HEK293 (cell line): ENCODE measurements around the gene RNF44.

Source experiments
- CTCF ChIA-PET: fragments of 350-600 bp; formaldehyde crosslinking; extraction: SDS; loops from one replicate; lab custom pipeline; 2021; ENCODE audit warnings: antibody characterized with exemption; lab: Yijun Ruan, JAX
- POLR2A ChIA-PET: fragments of 300-600 bp; formaldehyde crosslinking; extraction: SDS; loops from one replicate; lab custom pipeline; 2020; ENCODE audit warnings: antibody characterized with exemption, inconsistent platforms; lab: Yijun Ruan, JAX
- H3K27ac ChIP-seq: fragments of 200-500 bp; sonication (Bioruptor generic); 2 replicates; pipeline ENCODE4 v1.5.1; 2014; ENCODE audit warnings: low read depth, low read length, control low read depth, inconsistent platforms; ENCODE audit errors: extremely low read depth
- H3K36me3 ChIP-seq, 2 experiments: fragments of 200-500 bp in 1 of 2; sonication (Bioruptor generic) in 1 of 2; 1 replicate in 1 of 2; 2 replicates in 1 of 2; pipeline ENCODE4 v1.5.1; 2014 to 2017; ENCODE audit warnings: inconsistent platforms in 2 of 2, low read length in 2 of 2; ENCODE audit not compliant: control insufficient read depth in 2 of 2, insufficient read depth in 1 of 2
- H3K4me1 ChIP-seq: fragments of 200-500 bp; sonication (Bioruptor generic); 2 replicates; pipeline ENCODE4 v1.5.1; 2014; ENCODE audit warnings: mild to moderate bottlenecking, low read length, inconsistent platforms; ENCODE audit not compliant: control insufficient read depth, insufficient read depth
- H3K4me3 ChIP-seq: 2 replicates; pipeline ENCODE4 v1.5.1; 2011; ENCODE audit warnings: low read depth, mild to moderate bottlenecking, control low read depth, low read length, moderate library complexity
- H3K9me3 ChIP-seq: fragments of 200-500 bp; sonication (Bioruptor generic); 2 replicates; pipeline ENCODE4 v1.5.1; 2014; ENCODE audit warnings: low read depth, low read length, inconsistent platforms; ENCODE audit not compliant: control insufficient read depth, insufficient read depth
- CTCF ChIP-seq: fragments of 450-650 bp; formaldehyde crosslinking; IDR thresholded peaks from 2 replicates; pipeline ENCODE4 v1.5.1; 2016; ENCODE audit warnings: missing biosample characterization, missing genetic modification characterization
- GLIS1 ChIP-seq: fragments of 450-650 bp; formaldehyde crosslinking; IDR thresholded peaks from 2 replicates; pipeline ENCODE4 v1.5.1; 2016; ENCODE audit warnings: missing biosample characterization, missing genetic modification characterization
- MZF1 ChIP-seq: fragments of 450-650 bp; formaldehyde crosslinking; IDR thresholded peaks from 2 replicates; pipeline ENCODE4 v1.5.1; 2017; ENCODE audit warnings: missing biosample characterization, missing genetic modification characterization, borderline replicate concordance
- PATZ1 ChIP-seq: fragments of 450-650 bp; formaldehyde crosslinking; IDR thresholded peaks from 2 replicates; pipeline ENCODE4 v1.5.1; 2016; ENCODE audit warnings: missing biosample characterization, missing genetic modification characterization
- ZNF473 ChIP-seq: fragments of 450-650 bp; formaldehyde crosslinking; IDR thresholded peaks from 2 replicates; pipeline ENCODE4 v1.5.1; 2017; ENCODE audit warnings: missing biosample characterization, missing genetic modification characterization
- ZNF596 ChIP-seq: fragments of 450-650 bp; IDR thresholded peaks from 2 replicates; pipeline ENCODE4 v1.5.0; 2018; ENCODE audit warnings: missing biosample characterization, mild to moderate bottlenecking, missing genetic modification characterization, moderate library complexity
- ZNF600 ChIP-seq: fragments of 450-650 bp; formaldehyde crosslinking; IDR thresholded peaks from 2 replicates; pipeline ENCODE4 v1.5.1; 2016; ENCODE audit warnings: missing biosample characterization, missing genetic modification characterization
- ZNF660 ChIP-seq: fragments of 450-650 bp; IDR thresholded peaks from 2 replicates; pipeline ENCODE4 v1.5.1; 2018; ENCODE audit warnings: missing biosample characterization, mild to moderate bottlenecking, missing genetic modification characterization
- TF ChIP-seq, protein P1 (sequence below): fragments of 450-650 bp; IDR thresholded peaks from 2 replicates; pipeline ENCODE4 v1.5.1; 2018; ENCODE audit warnings: missing biosample characterization, mild to moderate bottlenecking, missing genetic modification characterization
- TF ChIP-seq, protein P2 (sequence below): fragments of 450-650 bp; formaldehyde crosslinking; IDR thresholded peaks from 2 replicates; pipeline ENCODE4 v1.5.1; 2017; ENCODE audit warnings: missing biosample characterization, missing genetic modification characterization
- TF ChIP-seq, protein P3 (sequence below): fragments of 450-650 bp; formaldehyde crosslinking; IDR thresholded peaks from 2 replicates; pipeline ENCODE4 v1.5.1; 2017; ENCODE audit warnings: missing biosample characterization, missing genetic modification characterization
- TF ChIP-seq, protein P4 (sequence below): fragments of 450-650 bp; formaldehyde crosslinking; IDR thresholded peaks from 2 replicates; pipeline ENCODE4 v1.5.1; 2016; ENCODE audit warnings: missing biosample characterization, missing genetic modification characterization
- TF ChIP-seq, protein P5 (sequence below): fragments of 450-650 bp; formaldehyde crosslinking; IDR thresholded peaks from 2 replicates; pipeline ENCODE4 v1.5.1; 2016; ENCODE audit warnings: missing biosample characterization, missing genetic modification characterization

The RNF44 gene

DNA sequence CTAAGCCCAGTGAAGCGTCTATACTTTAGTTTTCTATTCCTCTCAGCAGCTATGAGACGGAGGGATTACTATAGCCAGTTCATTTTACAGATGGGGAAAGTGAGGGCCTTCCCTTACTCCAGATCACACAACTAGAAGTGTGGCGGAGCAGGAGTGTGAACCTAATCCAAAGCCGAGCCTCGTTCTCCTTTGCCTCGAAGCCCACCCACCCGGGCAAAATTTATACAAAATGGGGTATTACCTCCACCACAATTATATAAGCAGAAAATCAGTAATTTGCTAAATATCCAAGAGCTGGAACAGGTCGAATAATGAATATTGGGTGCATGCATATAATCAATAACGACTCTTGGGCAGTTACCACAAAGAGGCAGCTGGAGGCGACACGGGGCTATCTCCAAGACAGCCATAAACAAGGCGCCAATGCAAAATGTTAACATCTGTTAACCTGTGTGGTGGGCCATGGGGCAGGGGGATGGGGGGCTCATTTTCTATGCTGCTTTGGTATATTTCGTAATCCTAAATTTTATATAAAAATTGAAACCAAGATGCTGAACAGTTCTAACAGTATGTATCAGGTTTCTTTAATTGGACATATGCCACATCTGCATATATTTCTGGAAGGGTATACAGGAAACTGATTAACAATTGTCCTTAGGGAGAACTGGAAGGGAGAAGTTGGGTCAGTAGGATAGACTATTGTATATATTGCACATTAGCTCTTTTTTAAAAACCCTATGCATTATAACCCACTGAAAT lies 1.2 kb upstream of the RNF44 start:
- Histone ChIP-seq H3K9me3 (no peaks in the 10 kb centered on the region), H3K4me3 (peak overlapping the region; percentile 21), H3K36me3 (peaks cover 0 to 10% of the 10 kb centered on the region in 2 experiments; a peak in 1 of 3 replicates), H3K4me1 (peaks cover 7% of the 10 kb centered on the region; the same call in 1 of the 2 replicates), H3K27ac (no peak overlapping the region; the same call in 1 of the 2 replicates)
- POLR2A ChIA-PET: interaction anchor here (0.5 to 2.1 kb wide), 15 partner anchors 11 to 464 kb away, joined by 3 to 14 read pairs (median 4); partner anchors contain the start of genes CDHR2, CLTB, EIF4E1B and FAF2
- CTCF ChIA-PET: interaction anchor here (0.6 to 1.1 kb wide), 4 partner anchors 40 to 132 kb away, joined by 3 to 5 read pairs (median 4); no protein-coding TSS in a partner anchor
- TF ChIP-seq PATZ1 (tag by site-specific recombination) (no peak), GLIS1 (tag by site-specific recombination) (no peak), ZNF660 (tag by site-specific recombination) (0 out of 2 replicates have a peak, but pooled peaks have one; percentile 68), CTCF (no peak), MZF1 (tag by site-specific recombination) (0 out of 2 replicates have a peak, but pooled peaks have one; percentile 16), ZNF473 (no peak), ZNF596 (tag by site-specific recombination) (no peak), ZNF600 (tag by site-specific recombination) (peak; percentile 93)
- TF ChIP-seq, protein P1, sequence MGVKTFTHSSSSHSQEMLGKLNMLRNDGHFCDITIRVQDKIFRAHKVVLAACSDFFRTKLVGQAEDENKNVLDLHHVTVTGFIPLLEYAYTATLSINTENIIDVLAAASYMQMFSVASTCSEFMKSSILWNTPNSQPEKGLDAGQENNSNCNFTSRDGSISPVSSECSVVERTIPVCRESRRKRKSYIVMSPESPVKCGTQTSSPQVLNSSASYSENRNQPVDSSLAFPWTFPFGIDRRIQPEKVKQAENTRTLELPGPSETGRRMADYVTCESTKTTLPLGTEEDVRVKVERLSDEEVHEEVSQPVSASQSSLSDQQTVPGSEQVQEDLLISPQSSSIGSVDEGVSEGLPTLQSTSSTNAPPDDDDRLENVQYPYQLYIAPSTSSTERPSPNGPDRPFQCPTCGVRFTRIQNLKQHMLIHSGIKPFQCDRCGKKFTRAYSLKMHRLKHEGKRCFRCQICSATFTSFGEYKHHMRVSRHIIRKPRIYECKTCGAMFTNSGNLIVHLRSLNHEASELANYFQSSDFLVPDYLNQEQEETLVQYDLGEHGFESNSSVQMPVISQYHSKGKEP (tag by site-specific recombination): peak; percentile 5; the same call in 1 of the 2 replicates
- TF ChIP-seq, protein P2, sequence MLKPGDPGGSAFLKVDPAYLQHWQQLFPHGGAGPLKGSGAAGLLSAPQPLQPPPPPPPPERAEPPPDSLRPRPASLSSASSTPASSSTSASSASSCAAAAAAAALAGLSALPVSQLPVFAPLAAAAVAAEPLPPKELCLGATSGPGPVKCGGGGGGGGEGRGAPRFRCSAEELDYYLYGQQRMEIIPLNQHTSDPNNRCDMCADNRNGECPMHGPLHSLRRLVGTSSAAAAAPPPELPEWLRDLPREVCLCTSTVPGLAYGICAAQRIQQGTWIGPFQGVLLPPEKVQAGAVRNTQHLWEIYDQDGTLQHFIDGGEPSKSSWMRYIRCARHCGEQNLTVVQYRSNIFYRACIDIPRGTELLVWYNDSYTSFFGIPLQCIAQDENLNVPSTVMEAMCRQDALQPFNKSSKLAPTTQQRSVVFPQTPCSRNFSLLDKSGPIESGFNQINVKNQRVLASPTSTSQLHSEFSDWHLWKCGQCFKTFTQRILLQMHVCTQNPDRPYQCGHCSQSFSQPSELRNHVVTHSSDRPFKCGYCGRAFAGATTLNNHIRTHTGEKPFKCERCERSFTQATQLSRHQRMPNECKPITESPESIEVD (tag by site-specific recombination): no peak
- TF ChIP-seq, protein P3, sequence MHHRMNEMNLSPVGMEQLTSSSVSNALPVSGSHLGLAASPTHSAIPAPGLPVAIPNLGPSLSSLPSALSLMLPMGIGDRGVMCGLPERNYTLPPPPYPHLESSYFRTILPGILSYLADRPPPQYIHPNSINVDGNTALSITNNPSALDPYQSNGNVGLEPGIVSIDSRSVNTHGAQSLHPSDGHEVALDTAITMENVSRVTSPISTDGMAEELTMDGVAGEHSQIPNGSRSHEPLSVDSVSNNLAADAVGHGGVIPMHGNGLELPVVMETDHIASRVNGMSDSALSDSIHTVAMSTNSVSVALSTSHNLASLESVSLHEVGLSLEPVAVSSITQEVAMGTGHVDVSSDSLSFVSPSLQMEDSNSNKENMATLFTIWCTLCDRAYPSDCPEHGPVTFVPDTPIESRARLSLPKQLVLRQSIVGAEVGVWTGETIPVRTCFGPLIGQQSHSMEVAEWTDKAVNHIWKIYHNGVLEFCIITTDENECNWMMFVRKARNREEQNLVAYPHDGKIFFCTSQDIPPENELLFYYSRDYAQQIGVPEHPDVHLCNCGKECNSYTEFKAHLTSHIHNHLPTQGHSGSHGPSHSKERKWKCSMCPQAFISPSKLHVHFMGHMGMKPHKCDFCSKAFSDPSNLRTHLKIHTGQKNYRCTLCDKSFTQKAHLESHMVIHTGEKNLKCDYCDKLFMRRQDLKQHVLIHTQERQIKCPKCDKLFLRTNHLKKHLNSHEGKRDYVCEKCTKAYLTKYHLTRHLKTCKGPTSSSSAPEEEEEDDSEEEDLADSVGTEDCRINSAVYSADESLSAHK (tag by site-specific recombination): 0 out of 2 replicates have a peak, but pooled peaks have one; percentile 18
- TF ChIP-seq, protein P4, sequence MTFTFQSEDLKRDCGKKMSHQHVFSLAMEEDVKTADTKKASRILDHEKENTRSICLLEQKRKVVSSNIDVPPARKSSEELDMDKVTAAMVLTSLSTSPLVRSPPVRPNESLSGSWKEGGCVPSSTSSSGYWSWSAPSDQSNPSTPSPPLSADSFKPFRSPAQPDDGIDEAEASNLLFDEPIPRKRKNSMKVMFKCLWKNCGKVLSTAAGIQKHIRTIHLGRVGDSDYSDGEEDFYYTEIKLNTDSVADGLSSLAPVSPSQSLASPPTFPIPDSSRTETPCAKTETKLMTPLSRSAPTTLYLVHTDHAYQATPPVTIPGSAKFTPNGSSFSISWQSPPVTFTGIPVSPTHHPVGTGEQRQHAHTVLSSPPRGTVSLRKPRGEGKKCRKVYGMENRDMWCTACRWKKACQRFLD (tag by site-specific recombination): no peak
- TF ChIP-seq, protein P5, sequence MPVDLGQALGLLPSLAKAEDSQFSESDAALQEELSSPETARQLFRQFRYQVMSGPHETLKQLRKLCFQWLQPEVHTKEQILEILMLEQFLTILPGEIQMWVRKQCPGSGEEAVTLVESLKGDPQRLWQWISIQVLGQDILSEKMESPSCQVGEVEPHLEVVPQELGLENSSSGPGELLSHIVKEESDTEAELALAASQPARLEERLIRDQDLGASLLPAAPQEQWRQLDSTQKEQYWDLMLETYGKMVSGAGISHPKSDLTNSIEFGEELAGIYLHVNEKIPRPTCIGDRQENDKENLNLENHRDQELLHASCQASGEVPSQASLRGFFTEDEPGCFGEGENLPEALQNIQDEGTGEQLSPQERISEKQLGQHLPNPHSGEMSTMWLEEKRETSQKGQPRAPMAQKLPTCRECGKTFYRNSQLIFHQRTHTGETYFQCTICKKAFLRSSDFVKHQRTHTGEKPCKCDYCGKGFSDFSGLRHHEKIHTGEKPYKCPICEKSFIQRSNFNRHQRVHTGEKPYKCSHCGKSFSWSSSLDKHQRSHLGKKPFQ (tag by site-specific recombination): peak; percentile 87
